H1 (cell line): ENCODE measurements around the gene CLIP4. TPM values are rescaled to one million over a fixed set of nuclear protein-coding genes. Genes with fewer than 3 reads are reported as not detected.

ENCODE experiments used
- CTCF ChIA-PET: fragments of 300-600 bp; sonication (Branson Sonifier 250); formaldehyde crosslinking; loops from one replicate; lab custom pipeline; 2021; ENCODE audit not compliant: partially characterized antibody; lab: Charles Lee
- POLR2A ChIA-PET: fragments of 300-600 bp; sonication (Branson Sonifier 250); formaldehyde crosslinking; loops from one replicate; lab custom pipeline; 2021; ENCODE audit warnings: inconsistent platforms; ENCODE audit not compliant: partially characterized antibody; lab: Charles Lee
- DNase-seq, 2 experiments: peaks; one replicate each; pipeline versions ENCODE4 v3.0.0 to v3.0.0-alpha.2; 2010 to 2022; ENCODE audit warnings: low spot score in 2 of 2, low read depth in 1 of 2, mixed read lengths in 1 of 2
- FAIRE-seq: peaks from 2 replicates; lab custom pipeline; 2011; peaks lifted over from hg19 to GRCh38; lab: Jason Lieb, UNC
- H2AFZ ChIP-seq: 2 replicates; pipeline ENCODE4 v1.8.1; 2012; ENCODE audit warnings: low read length, inconsistent platforms
- H2AK5ac ChIP-seq: 2 replicates; pipeline ENCODE4 v1.6.1; 2013; ENCODE audit warnings: low read depth, low read length
- H2BK120ac ChIP-seq: replicated peaks from 2 replicates; pipeline ENCODE3; 2013; ENCODE audit warnings: low read depth, low read length, inconsistent platforms
- H2BK12ac ChIP-seq: 2 replicates; pipeline ENCODE4 v1.6.1; 2013; ENCODE audit warnings: low read depth, low read length
- H2BK15ac ChIP-seq: 2 replicates; pipeline ENCODE4 v1.6.1; 2013; ENCODE audit warnings: low read length
- H2BK20ac ChIP-seq: 2 replicates; pipeline ENCODE4 v1.6.1; 2013; ENCODE audit warnings: low read length
- H2BK5ac ChIP-seq: 2 replicates; pipeline ENCODE4 v1.6.1; 2013; ENCODE audit warnings: low read depth, low read length
- H3K14ac ChIP-seq: 2 replicates; pipeline ENCODE4 v1.6.1; 2013; ENCODE audit warnings: inconsistent platforms; ENCODE audit not compliant: insufficient read length
- H3K18ac ChIP-seq: 2 replicates; pipeline ENCODE4 v1.6.1; 2013; ENCODE audit warnings: low read length; ENCODE audit errors: extremely low read depth
- H3K23ac ChIP-seq: 2 replicates; pipeline ENCODE4 v1.6.1; 2013; ENCODE audit warnings: inconsistent platforms; ENCODE audit not compliant: insufficient read length
- H3K23me2 ChIP-seq: 2 replicates; pipeline ENCODE4 v1.6.1; 2013; ENCODE audit warnings: low read depth, low read length
- H3K27ac ChIP-seq: 2 replicates; pipeline ENCODE4 v1.6.1; 2011; ENCODE audit warnings: low read depth, low read length, inconsistent platforms
- H3K27me3 ChIP-seq, 4 experiments: replicated peaks in 1 of 4; 1 replicate in 1 of 4; 2 replicates in 3 of 4; pipeline versions ENCODE4 v1.6.1 to v1.8.1; 2011 to 2013; ENCODE audit warnings: low read length in 3 of 4, mild to moderate bottlenecking in 3 of 4, inconsistent platforms in 2 of 4, mixed read lengths in 2 of 4, moderate library complexity in 1 of 4; ENCODE audit not compliant: control insufficient read depth in 3 of 4, insufficient read depth in 3 of 4; ENCODE audit errors: extremely low read depth in 1 of 4
- H3K36me3 ChIP-seq, 4 experiments: 2 replicates each; pipeline versions ENCODE4 v1.6.1 to v1.8.1; 2011 to 2013; ENCODE audit warnings: mild to moderate bottlenecking in 4 of 4, low read length in 3 of 4, moderate library complexity in 2 of 4, control low read depth in 1 of 4, inconsistent platforms in 1 of 4; ENCODE audit not compliant: insufficient read depth in 4 of 4, control insufficient read depth in 2 of 4
- H3K4ac ChIP-seq: replicated peaks from 2 replicates; pipeline ENCODE3; 2013; ENCODE audit warnings: low read length, low read depth, mixed read lengths, inconsistent platforms; ENCODE audit not compliant: insufficient read length
- H3K4me1 ChIP-seq, 4 experiments: replicated peaks in 1 of 4; 1 replicate in 1 of 4; 2 replicates in 3 of 4; pipeline versions ENCODE4 v1.6.1 to v1.8.1; 2011 to 2013; ENCODE audit warnings: low read length in 3 of 4, inconsistent platforms in 2 of 4, mixed read lengths in 1 of 4; ENCODE audit not compliant: insufficient read depth in 4 of 4, control insufficient read depth in 3 of 4
- H3K4me2 ChIP-seq, 2 experiments: 2 replicates each; pipeline versions ENCODE4 v1.6.1 to v1.8.1; 2011 to 2013; ENCODE audit warnings: low read depth in 2 of 2, low read length in 2 of 2, control low read depth in 1 of 2, inconsistent platforms in 1 of 2, mild to moderate bottlenecking in 1 of 2; ENCODE audit not compliant: insufficient read depth in 1 of 2
- H3K4me3 ChIP-seq, 4 experiments: fragments of 200-600, 300-600 bp in 1 of 4; sonication (generic), shearing (Covaris generic), sonication (Bioruptor Twin) in 1 of 4; 2 replicates each; pipeline versions ENCODE4 v1.5.1 to v1.8.1; 2011 to 2016; ENCODE audit warnings: low read length in 4 of 4, low read depth in 3 of 4, control low read depth in 2 of 4, inconsistent platforms in 2 of 4, mild to moderate bottlenecking in 2 of 4, mixed read lengths in 1 of 4, moderate library complexity in 1 of 4; ENCODE audit not compliant: insufficient read depth in 2 of 4; ENCODE audit errors: extremely low read depth in 1 of 4
- H3K56ac ChIP-seq: replicated peaks from 2 replicates; pipeline ENCODE3; 2013; ENCODE audit warnings: low read depth, mild to moderate bottlenecking, mixed read lengths, low read length, inconsistent platforms; ENCODE audit not compliant: insufficient read length
- H3K79me1 ChIP-seq: 2 replicates; pipeline ENCODE4 v1.6.1; 2013; ENCODE audit warnings: low read depth, low read length, control low read depth
- H3K79me2 ChIP-seq, 2 experiments: 2 replicates each; pipeline versions ENCODE4 v1.6.1 to v1.8.1; 2012 to 2013; ENCODE audit warnings: low read length in 2 of 2, mild to moderate bottlenecking in 2 of 2, inconsistent platforms in 1 of 2; ENCODE audit not compliant: insufficient read depth in 2 of 2, control insufficient read depth in 1 of 2
- H3K9ac ChIP-seq, 4 experiments: replicated peaks in 1 of 4; 1 replicate in 1 of 4; 2 replicates in 3 of 4; pipeline versions ENCODE4 v1.6.1 to v1.8.1; 2011 to 2013; ENCODE audit warnings: low read depth in 3 of 4, low read length in 3 of 4, control low read depth in 2 of 4, mild to moderate bottlenecking in 2 of 4, moderate library complexity in 2 of 4, inconsistent platforms in 1 of 4; ENCODE audit errors: extremely low read depth in 1 of 4
- H3K9me3 ChIP-seq, 2 experiments: 2 replicates each; pipeline versions ENCODE4 v1.6.1 to v1.8.1; 2012 to 2013; ENCODE audit warnings: mild to moderate bottlenecking in 2 of 2, moderate library complexity in 2 of 2, control low read depth in 1 of 2, inconsistent platforms in 1 of 2, low read depth in 1 of 2, low read length in 1 of 2, mixed read lengths in 1 of 2; ENCODE audit not compliant: insufficient read depth in 2 of 2
- H4K20me1 ChIP-seq, 2 experiments: replicated peaks in 1 of 2; 2 replicates each; pipeline versions ENCODE3 to v1.8.1; 2011 to 2013; ENCODE audit warnings: inconsistent platforms in 2 of 2, low read length in 2 of 2, mild to moderate bottlenecking in 1 of 2; ENCODE audit not compliant: insufficient read depth in 2 of 2, control insufficient read depth in 1 of 2
- H4K5ac ChIP-seq: 2 replicates; pipeline ENCODE4 v1.6.1; 2013; ENCODE audit warnings: low read length, low read depth, mixed read lengths, inconsistent platforms; ENCODE audit not compliant: insufficient read length
- H4K8ac ChIP-seq: 2 replicates; pipeline ENCODE4 v1.8.0; 2013; ENCODE audit warnings: mild to moderate bottlenecking, moderate library complexity, low read length, inconsistent platforms; ENCODE audit not compliant: insufficient read depth; ENCODE audit errors: extremely low read depth
- H4K91ac ChIP-seq: replicated peaks from 2 replicates; pipeline ENCODE3; 2013; ENCODE audit warnings: low read length, mixed read lengths, inconsistent platforms; ENCODE audit not compliant: insufficient read length
- CTCF ChIP-seq, 3 experiments: IDR thresholded peaks; 1 replicate in 2 of 3; 2 replicates in 1 of 3; pipeline versions ENCODE4 v1.5.1 to v1.6.1; 2011; ENCODE audit warnings: low read length in 3 of 3, mild to moderate bottlenecking in 3 of 3, inconsistent platforms in 2 of 3, low read depth in 1 of 3, moderate library complexity in 1 of 3; ENCODE audit not compliant: insufficient read depth in 1 of 3; ENCODE audit errors: control extremely low read depth in 1 of 3
- POU5F1 ChIP-seq: IDR thresholded peaks from 2 replicates; pipeline ENCODE4 v1.6.1; 2011; ENCODE audit warnings: low read depth, mild to moderate bottlenecking, low read length, moderate library complexity
- SP2 ChIP-seq: IDR thresholded peaks from 2 replicates; pipeline ENCODE4 v1.6.1; 2012; ENCODE audit warnings: mild to moderate bottlenecking, low read length, inconsistent platforms
- WGBS, 2 experiments: shearing (Covaris generic) in 1 of 2; methylation state at CpG; one replicate each; pipeline versions ENCODE4 v1.1.6 to v1.1.7; 2013 to 2015; ENCODE audit warnings: low lambda C conversion rate in 2 of 2, mixed read lengths in 2 of 2, inconsistent platforms in 1 of 2, low coverage in 1 of 2, missing lambda C conversion rate in 1 of 2; ENCODE audit not compliant: insufficient replicate concordance in 2 of 2, insufficient coverage in 1 of 2, insufficient read length in 1 of 2; ENCODE audit errors: extremely low coverage in 1 of 2, missing lambda C conversion rate in 1 of 2; 5-methylcytosine and 5-hydroxymethylcytosine counted together
- polyA plus RNA-seq, 7 experiments: library from polyadenylated mRNA; depleted of rRNA in 3 of 7; stranded (reverse) in 5 of 7; unstranded in 2 of 7; fragments of >200 nt in 5 of 7; fragments of 200-250 nt in 2 of 7; gene quantifications; 1 replicate in 5 of 7; 2 replicates in 1 of 7; 4 replicates in 1 of 7; pipeline versions ENCODE4 v1.2.1 to v1.2.3, GENCODE V29; 2011 to 2013; ENCODE audit warnings: missing spikeins in 2 of 7, mixed read lengths in 2 of 7
- total RNA-seq: library from RNA; stranded (reverse); fragmentation: NEBNext Ultra II Directional; extraction: Animal tissue kit (Norgen Biotek cat#: 25700); gene quantifications from 2 replicates; pipeline ENCODE4 v1.2.1, GENCODE V29; 2021

CLIP4 gene
- total and polyA plus RNA-seq, 2 of the 8 experiments (the other 6 are each of a cell fraction or from before 2014, with no cell fraction given): 0.08 to 0.09 TPM

- ChIA-PET POLR2A (no interaction called here), CTCF (interaction anchor here (0.9 to 1.6 kb wide), 3 partner anchors 8 to 88 kb away, joined by 3 read pairs; no protein-coding TSS in a partner anchor)
- DNase-seq (no peak), FAIRE-seq (no peak)
- H3K9ac ChIP-seq: no peak overlapping the region
- H4K91ac ChIP-seq: no peak overlapping the region
- no peaks in the 10 kb centered on the region for H3K9me3 ChIP-seq
- H3K4me3 ChIP-seq: no peak overlapping the region
- peaks cover 6% of the 10 kb centered on the region; the same call in 1 of the 2 replicates for H3K23me2 ChIP-seq
- no peak overlapping the region for H2BK5ac ChIP-seq
- H2BK12ac ChIP-seq: no peak overlapping the region
- no peak overlapping the region for H3K18ac ChIP-seq
- no peaks in the 10 kb centered on the region for H3K79me2 ChIP-seq
- H3K27ac ChIP-seq: no peak overlapping the region
- no peak overlapping the region for H3K56ac ChIP-seq
- peaks cover 0 to 2% of the 10 kb centered on the region in 2 experiments for H4K20me1 ChIP-seq
- H3K79me1 ChIP-seq: no peaks in the 10 kb centered on the region
- H2AK5ac ChIP-seq: no peak overlapping the region
- no peak overlapping the region for H2BK15ac ChIP-seq
- H3K4me2 ChIP-seq: no peak overlapping the region
- H2AFZ ChIP-seq: no peak overlapping the region
- WGBS, 2 experiments: 82% methylated on average over 5 of the region's 5 CpGs; no CpG with 5 or more reads in 1 of the 2 experiments
- no peak overlapping the region for H2BK120ac ChIP-seq
- H4K8ac ChIP-seq: no peak overlapping the region
- H3K14ac ChIP-seq: no peak overlapping the region
- no peak overlapping the region for H2BK20ac ChIP-seq
- TF ChIP-seq CTCF (IDR thresholded peaks at IDR 0.05; ENCODE audit: control extremely low read depth in 1 of 3, insufficient read depth in 1 of 3, low read depth in 1 of 3, low read length in 3 of 3) (no peak), SP2 (no peak), POU5F1 (no peak)
- no peak overlapping the region for H4K5ac ChIP-seq
- H3K36me3 ChIP-seq: no peaks in the 10 kb centered on the region; a peak in 1 of 8 replicates
- H3K4me1 ChIP-seq: peaks cover 0 to 5% (median 0%) of the 10 kb centered on the region in 4 experiments; a peak in 1 of 7 replicates
- H3K23ac ChIP-seq: no peak overlapping the region
- H3K27me3 ChIP-seq: peaks cover 34 to 44% (median 42%) of the 10 kb centered on the region in 4 experiments
- no peak overlapping the region for H3K4ac ChIP-seq
These were observed 2.1 kb upstream of the CLIP4 start for GRCh38 chr2:29113027-29113686.
